GM12878 (cell line): Measurements from ENCODE around the gene RAD51B. TPM values are rescaled to one million over a fixed set of nuclear protein-coding genes. Genes with fewer than 3 reads are reported as not detected.
A peak's percentile ranks its signal among the peaks of the same experiment; 100 is the strongest.

Experiments
- ATF3 ChIP-seq: IDR thresholded peaks from 2 replicates; pipeline ENCODE4 v1.6.1; 2011; ENCODE audit warnings: low read depth, mild to moderate bottlenecking, low read length, moderate library complexity, borderline replicate concordance; ENCODE audit errors: extremely low read depth
- CUX1 ChIP-seq: IDR thresholded peaks from 2 replicates; pipeline ENCODE4 v1.6.1; 2012; ENCODE audit warnings: improper control_type of control experiment, low read depth, low read length; ENCODE audit not compliant: insufficient replicate concordance
- EGR1 ChIP-seq, 2 experiments: IDR thresholded peaks; 1 replicate in 1 of 2; 2 replicates in 1 of 2; pipeline ENCODE4 v1.6.1; 2011 to 2012; ENCODE audit warnings: low read depth in 2 of 2, low read length in 2 of 2, borderline replicate concordance in 1 of 2, mild to moderate bottlenecking in 1 of 2, moderate library complexity in 1 of 2
- NKRF ChIP-seq: fragments of 450-650 bp; conservative IDR thresholded peaks from 2 replicates; pipeline ENCODE4 v1.6.1; 2017; ENCODE audit warnings: mild to moderate bottlenecking, moderate library complexity
- PBX3 ChIP-seq: IDR thresholded peaks from 2 replicates; pipeline ENCODE4 v1.6.1; 2011; ENCODE audit warnings: mild to moderate bottlenecking, low read depth, low read length, moderate library complexity; ENCODE audit not compliant: insufficient replicate concordance
- RAD51 ChIP-seq: fragments of 450-650 bp; IDR thresholded peaks from 2 replicates; pipeline ENCODE4 v1.6.1; 2016; ENCODE audit warnings: moderate library complexity, mild to moderate bottlenecking, inconsistent platforms
- REST ChIP-seq: IDR thresholded peaks from 2 replicates; pipeline ENCODE4 v1.6.1; 2012; ENCODE audit warnings: mild to moderate bottlenecking, low read depth, low read length
- SMC3 ChIP-seq: IDR thresholded peaks from 2 replicates; pipeline ENCODE4 v1.6.1; 2011; ENCODE audit warnings: low read length, improper control_type of control experiment, borderline replicate concordance
- TCF7 ChIP-seq: IDR thresholded peaks from 2 replicates; pipeline ENCODE4 v1.6.1; 2014; ENCODE audit warnings: antibody characterized with exemption, borderline replicate concordance
- WRNIP1 ChIP-seq: IDR thresholded peaks from 2 replicates; pipeline ENCODE4 v1.6.1; 2011; ENCODE audit warnings: low read depth, low read length, improper control_type of control experiment, borderline replicate concordance
- ZBTB4 ChIP-seq: fragments of 450-650 bp; formaldehyde crosslinking; IDR thresholded peaks from 2 replicates; pipeline ENCODE4 v1.4.0; 2022; ENCODE audit warnings: mild to moderate bottlenecking, moderate library complexity
- polyA plus RNA-seq, 11 experiments: library from polyadenylated mRNA; depleted of rRNA in 4 of 11; unstranded in 6 of 11; stranded (reverse) in 5 of 11; fragments of >200 nt; fragmentation: Nextera tagmentation in 4 of 11; fragmentation: Illumina TruSeq in 1 of 11; extraction: Ambion mirVana in 4 of 11; extraction: Trizol in 1 of 11; gene quantifications; 1 replicate in 1 of 11; 2 replicates in 10 of 11; pipeline versions ENCODE4 v1.2.1 to v1.2.3, GENCODE V29; 2011 to 2016; ENCODE audit warnings: inconsistent platforms in 2 of 11, missing spikeins in 2 of 11, low read depth in 1 of 11
- total RNA-seq, 4 experiments: library from RNA; depleted of rRNA in 3 of 4; stranded (reverse); fragments of >200 nt in 3 of 4; fragmentation: Illumina TruSeq in 1 of 4; extraction: Trizol in 1 of 4; gene quantifications; 2 replicates each; pipeline versions ENCODE4 v1.2.1 to v1.2.3, GENCODE V29; 2013 to 2021

RAD51B gene
- total and polyA plus RNA-seq, 10 of the 15 experiments (the other 5 are each of a cell fraction or from before 2014, with no cell fraction given): 9.8 to 26.8 (median 21.3) TPM

- TF ChIP-seq CUX1 (peak; percentile 64), ZBTB4 (CRISPR knock-in tag) (no peak), ATF3 (no peak), WRNIP1 (0 out of 2 replicates have a peak, but pooled peaks have one; percentile 82), REST (no peak), NKRF (no peak), EGR1 (IDR thresholded peaks at IDR 0.05; ENCODE audit: borderline replicate concordance in 1 of 2, low read depth in 2 of 2, low read length in 2 of 2) (no peak), SMC3 (peak; percentile 4; the same call in 1 of the 2 replicates), TCF7 (no peak), PBX3 (no peak), RAD51 (peak; percentile 38; the same call in 1 of the 2 replicates)
These were observed 201.6 kb downstream of the RAD51B start (continued) for GRCh38 chr14:68020999-68021663.
